Upper lobe of left lung (tissue), 4 donors: Measurements from ENCODE around the gene ZNF76.

Experiments used
- CTCF ChIP-seq, 6 experiments: fragments of 450-650 bp in 4 of 6; fragments of 200-600 bp in 2 of 6; sonication (generic) in 2 of 6; IDR thresholded peaks; one replicate each; pipeline ENCODE4 v1.5.1; 2016 to 2019; ENCODE audit warnings: antibody characterized with exemption in 6 of 6
- EP300 ChIP-seq, 4 donors: sonication (generic); formaldehyde crosslinking; IDR thresholded peaks; one replicate each; pipeline ENCODE4 v1.5.1; 2017; ENCODE audit warnings: antibody characterized with exemption in 4 of 4, control low read depth in 2 of 4
- POLR2A ChIP-seq, 4 donors: fragments of 450-650 bp; IDR thresholded peaks; one replicate each; pipeline ENCODE4 v1.5.1; 2016 to 2017; ENCODE audit warnings: antibody characterized with exemption in 4 of 4, mild to moderate bottlenecking in 2 of 4

DNA sequence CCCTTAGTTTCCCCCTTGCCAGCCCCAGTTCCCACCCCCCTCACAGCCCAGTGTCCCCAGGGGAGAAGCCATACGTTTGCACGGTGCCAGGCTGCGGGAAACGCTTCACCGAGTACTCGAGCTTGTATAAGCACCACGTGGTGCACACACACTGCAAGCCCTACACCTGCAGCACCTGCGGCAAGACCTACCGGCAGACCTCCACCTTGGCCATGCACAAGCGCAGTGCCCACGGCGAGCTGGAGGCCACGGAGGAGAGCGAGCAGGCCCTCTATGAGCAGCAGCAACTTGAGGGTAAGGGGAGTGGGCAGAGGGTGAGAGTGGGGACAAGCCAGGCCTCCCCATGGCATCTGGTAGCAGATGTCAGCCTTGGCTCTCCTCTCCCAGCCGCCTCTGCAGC lies 33.0 kb downstream of the ZNF76 start:
- TF ChIP-seq CTCF (IDR thresholded peaks at IDR 0.05) (no peak), EP300 (IDR thresholded peaks at IDR 0.05) (no peak), POLR2A (IDR thresholded peaks at IDR 0.05) (no peak)
